Activated T-helper 1 cell treated with anti-CD3 and anti-CD28 coated beads, Interleukin-2, amount 50 U/mL, for 16 hours (primary cell): ENCODE data around the gene NDUFAF2.
"Not testable (repeated sequence)": the region's sequence is repeated elsewhere in the genome, so short reads cannot be mapped to it uniquely, and the experiment has no call there.

Experiments
- DNase-seq, 2 donors: peaks; one replicate each; pipeline ENCODE4 v3.0.0-alpha.2; 2020; ENCODE audit warnings: low read depth in 1 of 2, low spot score in 1 of 2

The NDUFAF2 gene

DNA sequence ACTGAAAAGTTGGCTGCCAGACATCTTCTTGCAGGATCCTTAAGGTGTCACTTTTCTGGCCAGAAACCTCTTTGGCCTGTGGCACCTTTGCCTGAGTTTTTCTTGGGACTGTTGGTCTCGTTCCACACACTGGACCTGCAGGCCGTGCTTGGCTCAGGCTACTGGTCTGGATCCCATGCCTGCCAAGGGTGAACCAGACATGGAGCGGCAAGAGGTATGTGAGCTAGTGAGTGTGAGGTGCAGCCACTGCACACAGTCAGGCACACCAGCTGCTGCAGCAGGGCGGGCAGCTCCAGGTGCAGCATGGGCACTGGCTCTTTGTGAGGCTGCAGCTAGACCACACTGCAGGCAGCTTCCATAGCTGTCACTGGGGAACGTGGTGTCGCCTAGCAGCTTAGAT is 47.9 kb downstream of the NDUFAF2 start:
- no peak for DNase-seq

DNA sequence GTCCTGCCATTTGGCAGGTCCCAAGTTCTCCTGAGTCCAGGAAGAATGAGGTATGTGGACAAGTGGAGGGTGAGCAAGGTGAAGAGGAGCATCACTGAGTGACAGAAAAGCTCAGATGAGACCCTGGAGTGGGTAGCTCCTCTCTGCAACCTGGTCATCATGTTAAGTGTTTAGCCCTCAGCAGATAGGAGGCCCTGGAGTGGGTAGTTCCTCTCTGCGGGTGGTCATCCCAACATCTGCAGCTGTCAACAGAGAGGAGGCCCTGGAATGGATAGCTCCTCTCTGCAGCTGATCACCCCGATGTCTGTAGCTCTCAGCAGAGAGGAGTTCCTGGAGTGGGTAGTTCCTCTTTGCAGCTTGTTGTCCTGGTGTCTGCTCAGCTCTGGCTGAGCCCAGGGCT is 48.4 kb downstream of the NDUFAF2 start:
- no peak for DNase-seq

- no peak for DNase-seq
Observed at GRCh38 chr5:60993875-60994571, 49.0 kb downstream of the NDUFAF2 start.

GRCh38 chr5:60996368-60996767 is 51.4 kb downstream of the NDUFAF2 start:
- no peak for DNase-seq

GRCh38 chr5:60997721-60998120 is 52.7 kb downstream of the NDUFAF2 start:
- DNase-seq: no peak

DNA sequence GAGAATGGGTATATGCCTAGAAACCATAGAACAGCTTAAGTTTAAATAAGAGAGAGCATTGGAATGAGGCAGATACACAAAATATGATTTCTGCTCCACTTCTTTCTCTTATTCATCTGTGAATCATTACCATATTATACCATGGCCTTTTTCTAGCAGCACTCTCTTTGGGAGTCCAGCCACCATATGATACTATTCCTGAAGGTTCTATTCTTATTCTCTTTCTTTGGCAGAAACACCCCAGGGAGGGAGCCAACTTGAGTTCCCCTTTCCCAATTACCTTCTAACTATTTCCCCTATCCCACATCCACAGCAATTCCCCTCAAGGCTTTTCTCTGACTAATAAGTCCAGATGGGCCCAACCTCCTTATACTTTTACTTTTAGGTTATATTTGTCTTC is 55.9 kb downstream of the NDUFAF2 start:
- DNase-seq: no peak

- DNase-seq: no peak
Observed at GRCh38 chr5:61001647-61002046, 56.6 kb downstream of the NDUFAF2 start.

DNA sequence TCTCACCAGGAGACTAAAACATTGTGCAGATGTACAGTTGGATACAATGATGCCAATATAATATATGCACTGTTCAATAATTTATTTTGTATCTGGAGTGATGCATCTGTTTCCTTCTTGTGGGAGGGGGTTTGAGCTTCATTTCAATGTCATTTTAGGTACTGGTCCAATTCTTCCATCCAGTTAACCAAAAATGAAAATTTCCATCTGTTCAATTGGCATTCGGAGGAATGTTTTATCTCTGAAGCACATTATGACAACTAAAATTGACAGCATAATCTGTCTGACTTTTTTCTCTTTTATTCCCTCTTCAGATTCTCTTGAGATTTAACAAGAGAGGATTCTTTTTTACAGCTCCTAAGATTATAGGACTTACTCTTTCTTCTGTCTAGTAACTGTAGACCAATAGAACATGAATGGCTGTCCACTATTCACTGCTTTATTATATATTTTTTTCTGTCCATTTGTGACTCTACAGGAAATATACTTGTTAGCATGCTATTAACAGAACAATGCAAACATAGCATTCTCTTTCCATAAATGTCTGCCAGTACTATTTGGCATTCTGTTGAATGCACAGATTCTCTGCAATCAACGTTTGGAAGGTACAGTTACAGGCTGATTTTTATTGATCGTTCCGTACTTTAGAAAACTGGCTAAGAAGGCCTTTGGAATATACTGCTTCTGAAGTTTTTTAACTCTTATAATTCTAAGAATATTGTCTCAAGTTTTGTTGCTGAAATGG is 57.8 kb downstream of the NDUFAF2 start:
- no peak for DNase-seq

DNA sequence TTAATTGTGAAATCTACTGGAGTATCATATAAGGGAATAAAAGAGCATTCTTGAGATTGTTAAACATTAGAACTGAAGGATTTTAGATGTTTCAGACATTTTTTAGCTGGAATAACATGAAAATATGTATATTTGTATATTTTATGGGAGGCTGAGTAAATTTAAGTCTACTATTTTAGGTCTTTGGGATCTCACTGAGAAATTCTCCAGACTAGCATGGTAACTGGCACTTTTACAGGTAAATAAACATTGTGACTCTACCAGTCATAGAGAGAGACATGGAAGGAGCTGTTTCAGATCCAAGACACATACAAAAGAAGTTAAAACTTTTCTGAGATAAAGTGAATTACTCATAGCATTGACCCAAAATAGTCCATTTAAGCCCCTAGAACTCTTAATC is 59.4 kb downstream of the NDUFAF2 start:
- no peak for DNase-seq

DNA sequence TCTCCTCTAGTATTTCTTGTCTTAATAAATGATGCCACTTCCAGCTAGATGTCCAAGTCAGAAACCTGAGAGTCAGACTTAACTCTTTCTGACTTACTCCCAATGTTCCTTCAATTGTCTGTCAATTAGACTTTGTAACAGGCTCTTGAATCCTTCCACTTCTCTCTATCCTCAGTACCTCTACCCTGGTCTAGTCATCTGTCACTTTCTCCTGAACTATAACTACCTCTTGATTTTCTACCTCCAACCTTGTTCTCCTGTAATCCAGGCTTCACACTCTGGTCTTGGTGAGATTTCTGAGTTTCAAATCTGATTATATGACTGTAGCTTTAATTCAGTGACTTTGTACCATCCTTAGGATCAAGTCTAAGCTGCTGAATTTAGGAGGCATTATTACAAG is 64.9 kb downstream of the NDUFAF2 start:
- no peak for DNase-seq

DNA sequence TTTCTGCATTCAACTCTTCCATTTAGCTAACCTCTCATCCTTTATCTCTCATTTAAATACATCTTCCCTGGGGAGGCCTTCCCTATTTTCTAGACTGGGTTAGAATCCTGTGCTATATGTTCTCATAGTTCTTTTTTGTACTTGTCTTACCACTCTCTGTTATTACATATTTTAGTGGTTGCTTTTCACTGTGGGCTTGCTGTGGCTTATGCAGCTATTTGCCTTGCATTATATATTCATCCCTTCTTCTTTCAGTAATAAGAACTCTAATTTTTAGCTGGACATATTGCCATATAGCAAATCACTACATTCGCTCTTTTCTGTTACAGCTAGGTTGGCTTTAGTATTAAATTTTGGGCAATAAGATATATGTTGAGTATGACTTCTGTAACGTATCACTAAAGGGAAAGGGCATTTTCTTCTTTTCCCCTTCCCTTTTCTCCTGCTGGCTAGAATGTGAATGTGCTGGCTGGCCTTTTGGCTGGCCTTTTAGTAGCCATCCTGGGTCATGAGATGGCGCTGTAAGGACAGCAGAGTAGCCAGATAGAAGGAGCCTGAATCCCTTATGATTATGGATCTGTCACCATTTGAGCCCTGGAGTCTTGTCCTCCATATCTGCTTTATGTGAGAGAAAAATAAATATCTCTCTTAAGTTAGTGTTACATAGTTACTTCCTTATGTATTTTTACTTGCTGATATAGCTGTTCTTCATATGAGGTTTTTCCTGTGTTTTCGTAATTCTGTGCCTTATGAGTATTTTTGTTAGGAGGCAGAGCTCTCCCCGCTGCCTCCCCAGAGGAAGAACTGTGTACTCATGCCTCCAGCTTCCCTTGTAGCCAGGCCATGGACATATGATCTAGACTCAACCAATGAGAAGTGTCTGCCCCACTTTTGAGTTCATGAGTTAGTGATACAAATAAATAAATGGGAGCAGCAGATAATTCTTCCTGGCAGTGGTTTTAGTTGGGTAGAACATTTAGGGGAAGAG is 65.8 kb downstream of the NDUFAF2 start:
- DNase-seq: no peak

- no peak for DNase-seq
Observed at GRCh38 chr5:61018062-61018461, 73.1 kb downstream of the NDUFAF2 start.

DNA sequence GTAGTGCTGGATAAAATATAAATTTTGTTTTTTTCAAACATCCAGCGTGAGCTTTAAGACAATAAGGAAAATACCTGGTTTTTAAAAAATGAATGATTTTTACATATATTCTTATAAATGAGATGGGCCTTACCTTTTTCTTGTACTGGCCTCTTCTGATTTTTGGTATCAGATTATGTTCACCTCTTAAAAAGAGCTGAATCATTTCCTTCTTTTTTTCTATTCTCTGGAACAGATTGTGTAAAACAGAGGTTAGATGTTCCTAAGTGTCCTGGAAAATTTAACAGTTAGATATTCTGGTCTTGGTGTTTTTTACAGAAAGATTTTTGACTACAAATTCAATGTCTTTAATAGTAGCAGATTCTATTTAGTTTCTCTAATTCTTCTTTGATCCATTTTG is 74.6 kb downstream of the NDUFAF2 start:
- no peak for DNase-seq

GRCh38 chr5:61020415-61020814 is 75.4 kb downstream of the NDUFAF2 start:
- no peak for DNase-seq

- no peak for DNase-seq
Observed at GRCh38 chr5:61023131-61023530, 78.1 kb downstream of the NDUFAF2 start.

GRCh38 chr5:61026004-61026403 is 81.0 kb downstream of the NDUFAF2 start:
- no peak for DNase-seq

DNA sequence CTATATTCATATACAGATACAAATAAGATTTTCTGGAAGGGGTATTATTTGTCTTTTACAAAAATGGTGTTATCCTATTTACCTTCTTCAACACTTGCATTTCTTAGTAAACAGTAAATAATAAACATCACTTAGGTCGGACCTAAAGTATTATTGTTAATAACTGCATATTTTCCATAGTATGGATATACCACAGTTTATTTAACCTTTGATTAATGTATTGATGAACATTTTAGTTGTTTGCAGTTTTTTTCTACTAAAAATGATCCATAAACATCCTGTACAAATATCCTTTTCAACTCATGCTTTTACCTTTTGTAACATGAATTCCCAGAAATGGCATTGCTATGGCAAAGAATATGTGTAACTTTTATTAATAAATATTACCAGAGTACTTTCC is 83.4 kb downstream of the NDUFAF2 start:
- DNase-seq: no peak

DNA sequence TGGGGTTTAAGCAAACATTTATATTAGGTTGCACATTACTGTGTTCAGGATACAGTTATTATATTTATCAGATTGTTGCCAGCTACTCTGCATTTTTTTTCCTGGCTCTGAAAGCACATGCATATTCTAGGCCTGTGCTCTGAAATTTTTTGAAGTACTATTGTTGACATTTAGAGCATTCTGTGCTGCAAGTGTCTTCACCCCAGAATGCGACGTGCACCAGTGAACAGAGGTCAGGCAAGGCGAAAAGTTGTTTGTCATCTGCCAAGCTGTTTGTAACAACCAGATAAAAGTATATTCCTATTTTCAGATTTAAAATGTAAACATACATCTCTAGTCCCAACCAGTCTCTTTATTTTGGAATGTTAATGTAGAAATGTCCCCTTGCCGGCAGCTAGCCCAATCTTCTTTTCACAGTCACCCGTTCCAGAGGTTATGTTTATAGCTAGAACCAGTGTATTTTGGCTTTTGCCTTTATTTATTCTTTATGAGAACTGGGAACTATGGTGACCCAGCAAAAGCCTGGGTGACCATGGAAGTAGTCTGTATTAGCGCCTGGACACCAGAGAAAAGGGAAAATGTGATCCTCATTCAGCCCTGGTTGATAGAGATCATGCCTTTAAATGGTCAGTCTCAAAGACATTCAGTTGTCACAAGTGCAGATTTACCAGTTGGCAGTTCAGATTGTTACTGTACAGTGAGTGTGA is 84.6 kb downstream of the NDUFAF2 start:
- no peak for DNase-seq

GRCh38 chr5:61030163-61030482 is 85.1 kb downstream of the NDUFAF2 start:
- no peak for DNase-seq

DNA sequence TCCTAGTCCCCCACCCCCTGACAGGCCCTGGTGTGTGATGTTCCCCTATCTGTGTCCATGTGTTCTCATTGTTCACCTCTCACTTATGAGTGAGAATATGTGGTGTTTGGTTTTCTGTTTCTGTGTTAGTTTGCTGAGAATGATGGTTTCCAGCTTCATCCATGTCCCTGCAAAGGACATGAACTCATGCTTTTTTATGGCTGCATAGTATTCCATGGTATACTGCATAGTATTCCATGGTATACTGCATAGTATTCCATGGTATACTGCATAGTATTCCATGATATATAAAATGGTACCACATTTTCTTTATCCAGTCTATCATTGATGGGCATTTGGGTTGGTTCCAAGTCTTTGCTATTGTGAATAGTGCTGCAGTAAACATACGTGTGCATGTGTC is 86.3 kb downstream of the NDUFAF2 start:
- DNase-seq: not testable (repeated sequence)

DNA sequence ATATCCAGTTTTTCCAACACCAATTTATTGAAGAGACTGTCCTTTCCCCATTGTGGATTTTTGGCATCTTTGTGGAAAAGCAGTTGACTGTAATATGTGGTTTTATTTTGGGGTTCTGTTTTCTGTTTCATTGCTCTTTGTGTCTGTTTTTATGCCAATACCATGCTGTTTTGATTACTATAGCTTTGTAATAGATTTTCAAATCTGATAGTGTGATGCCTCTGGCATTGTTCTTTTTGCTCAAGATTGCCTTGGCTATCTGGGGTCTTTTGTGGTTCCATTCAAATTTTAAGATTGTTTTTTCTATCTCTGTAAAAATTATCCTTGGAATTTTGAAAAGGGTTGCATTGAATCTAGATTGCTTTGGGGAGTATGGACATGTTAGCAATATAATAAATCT is 99.5 kb downstream of the NDUFAF2 start:
- no peak for DNase-seq
